Measurements from ENCODE around the gene HAPLN3. TPM values are rescaled to one million over a fixed set of nuclear protein-coding genes. Genes with fewer than 3 reads are reported as not detected.

The HAPLN3 gene
- polyA plus RNA-seq, 1 donor (not counting 4 experiments of a cell fraction or from before 2014, with no cell fraction given), result 1.4 TPM

- Histone ChIP-seq H3K9me3 (ENCODE audit: control insufficient read depth, low read depth, low read length) (no peaks in the 10 kb centered on the region), H4K20me1 (ENCODE audit: control insufficient read depth, extremely low read depth, insufficient read depth, low read length) (no peaks in the 10 kb centered on the region), H3K4me2 (ENCODE audit: control insufficient read depth, extremely low read depth, insufficient read depth, low read depth, low read length) (no peak overlapping the region), H3K9ac (ENCODE audit: control insufficient read depth, extremely low read depth, insufficient read depth, low read length) (no peak overlapping the region), H3K27ac (ENCODE audit: control insufficient read depth, insufficient read depth, low read length) (no peak overlapping the region), H3K36me3 (ENCODE audit: control insufficient read depth in 2 of 2, extremely low read depth in 1 of 2, insufficient read depth in 2 of 2, low read length in 2 of 2) (no peaks in the 10 kb centered on the region), H3K27me3 (ENCODE audit: control insufficient read depth, extremely low read depth, insufficient read depth, low read length) (no peaks in the 10 kb centered on the region), H2AFZ (ENCODE audit: control insufficient read depth, low read length) (no peak overlapping the region), H3K4me1 (ENCODE audit: control insufficient read depth, extremely low read depth, insufficient read depth, low read length) (no peaks in the 10 kb centered on the region), H3K79me2 (ENCODE audit: control insufficient read depth, insufficient read depth, low read length) (no peaks in the 10 kb centered on the region), H3K9me1 (ENCODE audit: control insufficient read depth, extremely low read depth, insufficient read depth, low read length) (no peaks in the 10 kb centered on the region), H3K4me3 (ENCODE audit: control insufficient read depth in 2 of 3, extremely low read depth in 1 of 3, insufficient read depth in 2 of 3, low read depth in 1 of 3, low read length in 3 of 3) (no peak overlapping the region)
- FAIRE-seq, result peak; percentile 23
- TF ChIP-seq CTCF (optimal IDR thresholded peaks at IDR 0.05 in 1 of 3, IDR thresholded peaks at IDR 0.05 in 1 of 3, conservative IDR thresholded peaks at IDR 0.05 in 1 of 3; ENCODE audit: extremely low read depth in 1 of 3, insufficient read depth in 2 of 3, low read length in 3 of 3) (no peak), EZH2 (IDR thresholded peaks at IDR 0.05; ENCODE audit: low read length) (no peak)
- dilution Hi-C loops (cut with MboI; ENCODE audit: extremely low pct_ligation_motif_present, low sequenced_read_pairs), result no loop called here
- DNase-seq (ENCODE audit: low read depth, low spot score), result no peak
These were observed 59.7 kb downstream of the HAPLN3 start for GRCh38 chr15:88835646-88836045.

- H3K9me3 ChIP-seq (ENCODE audit: control insufficient read depth, low read depth, low read length), result no peaks in the 10 kb centered on the region
- no peak overlapping the region for H3K4me3 ChIP-seq (ENCODE audit: control insufficient read depth in 2 of 3, extremely low read depth in 1 of 3, insufficient read depth in 2 of 3, low read depth in 1 of 3, low read length in 3 of 3)
- FAIRE-seq (no peak), DNase-seq (ENCODE audit: low read depth, low spot score) (no peak)
- no peak for TF ChIP-seq CTCF (optimal IDR thresholded peaks at IDR 0.05 in 1 of 3, IDR thresholded peaks at IDR 0.05 in 1 of 3, conservative IDR thresholded peaks at IDR 0.05 in 1 of 3; ENCODE audit: extremely low read depth in 1 of 3, insufficient read depth in 2 of 3, low read length in 3 of 3)
- no peak for TF ChIP-seq EZH2 (IDR thresholded peaks at IDR 0.05; ENCODE audit: low read length)
- no peaks in the 10 kb centered on the region for H3K79me2 ChIP-seq (ENCODE audit: control insufficient read depth, insufficient read depth, low read length)
- no peaks in the 10 kb centered on the region for H3K4me1 ChIP-seq (ENCODE audit: control insufficient read depth, extremely low read depth, insufficient read depth, low read length)
- no peaks in the 10 kb centered on the region for H4K20me1 ChIP-seq (ENCODE audit: control insufficient read depth, extremely low read depth, insufficient read depth, low read length)
- H3K9ac ChIP-seq (ENCODE audit: control insufficient read depth, extremely low read depth, insufficient read depth, low read length), result no peak overlapping the region
- no peaks in the 10 kb centered on the region for H3K9me1 ChIP-seq (ENCODE audit: control insufficient read depth, extremely low read depth, insufficient read depth, low read length)
- H3K27me3 ChIP-seq (ENCODE audit: control insufficient read depth, extremely low read depth, insufficient read depth, low read length), result no peaks in the 10 kb centered on the region
- H3K27ac ChIP-seq (ENCODE audit: control insufficient read depth, insufficient read depth, low read length), result no peak overlapping the region
- H2AFZ ChIP-seq (ENCODE audit: control insufficient read depth, low read length), result no peak overlapping the region
- no peaks in the 10 kb centered on the region for H3K36me3 ChIP-seq (ENCODE audit: control insufficient read depth in 2 of 2, extremely low read depth in 1 of 2, insufficient read depth in 2 of 2, low read length in 2 of 2)
- no peak overlapping the region for H3K4me2 ChIP-seq (ENCODE audit: control insufficient read depth, extremely low read depth, insufficient read depth, low read depth, low read length)
- dilution Hi-C loops (cut with MboI; ENCODE audit: extremely low pct_ligation_motif_present, low sequenced_read_pairs), result no loop called here
These were observed 60.2 kb downstream of the HAPLN3 start for GRCh38 chr15:88835119-88835518.
